Measurements from ENCODE around the gene BIK. TPM values are rescaled to one million over a fixed set of nuclear protein-coding genes. Genes with fewer than 3 reads are reported as not detected.

Gene BIK
- total RNA-seq, 1 donor from 2014 or later: not detected

- peak; percentile 27 to 75 for DNase-seq (ENCODE audit: low spot score in 2 of 2)
- intact Hi-C loops (cut with DNase I): no loop called here
- Histone ChIP-seq H3K4me1 (peaks cover 6 to 10% of the 10 kb centered on the region in 2 donors), H3K9me3 (no peaks in the 10 kb centered on the region), H3K4me3 (no peak overlapping the region), H3K27me3 (no peaks in the 10 kb centered on the region), H3K36me3 (peaks cover 0 to 8% of the 10 kb centered on the region in 2 donors), H3K27ac (no peak overlapping the region)
- TF ChIP-seq CTCF (IDR thresholded peaks at IDR 0.05): no peak
Measured at GRCh38 chr22:43154887-43155536, 44.5 kb downstream of the BIK start.

GRCh38 chr22:43155789-43156188, 45.2 kb downstream of the BIK start:
- Histone ChIP-seq H3K4me1 (peaks cover 5 to 7% of the 10 kb centered on the region in 2 donors), H3K36me3 (peaks cover 1 to 8% of the 10 kb centered on the region in 2 donors), H3K27ac (no peak overlapping the region), H3K9me3 (no peaks in the 10 kb centered on the region), H3K27me3 (no peaks in the 10 kb centered on the region), H3K4me3 (no peak overlapping the region)
- intact Hi-C loops (cut with DNase I): no loop called here
- TF ChIP-seq CTCF (IDR thresholded peaks at IDR 0.05): no peak
- DNase-seq (ENCODE audit: low spot score in 2 of 2): no peak

- DNase-seq (ENCODE audit: low spot score in 2 of 2): no peak
- intact Hi-C loops (cut with DNase I): no loop called here
- no peaks in the 10 kb centered on the region for H3K27me3 ChIP-seq
- peaks cover 3 to 5% of the 10 kb centered on the region in 2 donors for H3K4me1 ChIP-seq
- TF ChIP-seq CTCF (IDR thresholded peaks at IDR 0.05): no peak
- H3K9me3 ChIP-seq: no peaks in the 10 kb centered on the region
- H3K4me3 ChIP-seq: no peak overlapping the region
- no peak overlapping the region for H3K27ac ChIP-seq
- H3K36me3 ChIP-seq: peaks cover 8 to 12% of the 10 kb centered on the region in 2 donors
Measured at GRCh38 chr22:43156413-43156812, 45.9 kb downstream of the BIK start.

- TF ChIP-seq CTCF (IDR thresholded peaks at IDR 0.05): no peak
- peaks cover 12 to 25% of the 10 kb centered on the region in 2 donors for H3K36me3 ChIP-seq
- no peak for DNase-seq (ENCODE audit: low spot score in 2 of 2)
- intact Hi-C loops (cut with DNase I): no loop called here
- no peaks in the 10 kb centered on the region for H3K9me3 ChIP-seq
- H3K4me1 ChIP-seq: peaks cover 0 to 5% of the 10 kb centered on the region in 2 donors
- no peak overlapping the region for H3K27ac ChIP-seq
- H3K27me3 ChIP-seq: no peaks in the 10 kb centered on the region
- H3K4me3 ChIP-seq: no peak overlapping the region
Measured at GRCh38 chr22:43157874-43158546, 47.5 kb downstream of the BIK start.

- no peak overlapping the region for H3K4me3 ChIP-seq
- no peaks in the 10 kb centered on the region for H3K27me3 ChIP-seq
- DNase-seq (ENCODE audit: low spot score in 2 of 2): no peak
- H3K27ac ChIP-seq: no peak overlapping the region
- intact Hi-C loops (cut with DNase I): no loop called here
- peaks cover 17 to 28% of the 10 kb centered on the region in 2 donors for H3K36me3 ChIP-seq
- TF ChIP-seq CTCF (IDR thresholded peaks at IDR 0.05): no peak
- no peaks in the 10 kb centered on the region for H3K9me3 ChIP-seq
- peaks cover 0 to 1% of the 10 kb centered on the region in 2 donors for H3K4me1 ChIP-seq
Measured at GRCh38 chr22:43158778-43159483, 48.4 kb downstream of the BIK start.
